ENCODE results near the gene SLC7A8. TPM values are rescaled to one million over a fixed set of nuclear protein-coding genes. Genes with fewer than 3 reads are reported as not detected.

SLC7A8 gene
- total and polyA plus RNA-seq, 2 donors (not counting 1 experiment from before 2014, with no cell fraction given): 0.25 to 1.1 TPM

DNA sequence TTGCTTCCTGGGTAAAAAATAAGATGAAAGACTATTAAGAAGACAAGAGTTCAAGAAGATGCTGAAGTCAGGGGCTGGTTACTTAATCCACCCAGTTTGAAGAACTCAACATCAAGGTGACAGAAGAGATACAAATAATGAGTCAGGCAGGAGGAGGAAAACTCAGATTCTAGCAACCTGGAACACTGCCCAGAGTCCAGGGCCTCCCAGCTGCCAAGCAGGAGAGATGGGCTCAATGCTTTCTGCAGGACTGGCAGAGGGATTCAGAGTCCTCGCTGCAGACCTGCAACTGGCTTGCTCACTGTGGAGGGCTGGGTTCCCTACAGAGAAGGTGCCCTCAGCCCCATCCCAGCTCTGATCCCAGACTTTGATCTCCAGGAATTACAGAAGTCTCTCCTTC lies 35.8 kb downstream of the SLC7A8 start:
- H3K4me3 ChIP-seq (ENCODE audit: control extremely low read depth in 1 of 5, extremely low read depth in 1 of 5, insufficient read depth in 1 of 5, low read depth in 2 of 5, low read length in 4 of 5): no peak overlapping the region
- H3K36me3 ChIP-seq (replicated peaks in 1 of 2; ENCODE audit: control extremely low read depth in 1 of 2, control insufficient read depth in 1 of 2, extremely low read depth in 1 of 2, insufficient read depth in 2 of 2, low read length in 1 of 2): no peaks in the 10 kb centered on the region
- CTCF ChIA-PET: no interaction called here
- POLR2A ChIA-PET: no interaction called here
- no peaks in the 10 kb centered on the region for H3K9me3 Mint-ChIP-seq (ENCODE audit: insufficient read depth)
- H3K9ac ChIP-seq (ENCODE audit: low read length): no peak overlapping the region
- H3K4me1 ChIP-seq (ENCODE audit: control insufficient read depth in 2 of 2, insufficient read depth in 2 of 2, low read length in 2 of 2): no peaks in the 10 kb centered on the region
- WGBS (ENCODE audit: insufficient coverage): 100% methylated on average over 1 of the region's 1 CpG
- H3K27me3 Mint-ChIP-seq: peaks cover 12% of the 10 kb centered on the region
- ATAC-seq (ENCODE audit: low read depth) (no peak), DNase-seq (no peak)
- no peaks in the 10 kb centered on the region for H3K27me3 ChIP-seq (replicated peaks in 1 of 4; ENCODE audit: control extremely low read depth in 1 of 4, control insufficient read depth in 3 of 4, insufficient read depth in 4 of 4, low read length in 3 of 4)
- no peaks in the 10 kb centered on the region for H4K20me1 ChIP-seq (ENCODE audit: control insufficient read depth, insufficient read depth, low read length, poor library complexity, severe bottlenecking)
- H3K27ac Mint-ChIP-seq: no peak overlapping the region
- H2AFZ ChIP-seq (ENCODE audit: insufficient read depth, low read depth, low read length, poor library complexity, severe bottlenecking): no peak overlapping the region
- no peak overlapping the region for H3K4me3 Mint-ChIP-seq
- H3K9me3 ChIP-seq (ENCODE audit: control extremely low read depth in 1 of 3, control insufficient read depth in 2 of 3, insufficient read depth in 1 of 3, low read length in 2 of 3): no peaks in the 10 kb centered on the region
- TF ChIP-seq, protein P1, sequence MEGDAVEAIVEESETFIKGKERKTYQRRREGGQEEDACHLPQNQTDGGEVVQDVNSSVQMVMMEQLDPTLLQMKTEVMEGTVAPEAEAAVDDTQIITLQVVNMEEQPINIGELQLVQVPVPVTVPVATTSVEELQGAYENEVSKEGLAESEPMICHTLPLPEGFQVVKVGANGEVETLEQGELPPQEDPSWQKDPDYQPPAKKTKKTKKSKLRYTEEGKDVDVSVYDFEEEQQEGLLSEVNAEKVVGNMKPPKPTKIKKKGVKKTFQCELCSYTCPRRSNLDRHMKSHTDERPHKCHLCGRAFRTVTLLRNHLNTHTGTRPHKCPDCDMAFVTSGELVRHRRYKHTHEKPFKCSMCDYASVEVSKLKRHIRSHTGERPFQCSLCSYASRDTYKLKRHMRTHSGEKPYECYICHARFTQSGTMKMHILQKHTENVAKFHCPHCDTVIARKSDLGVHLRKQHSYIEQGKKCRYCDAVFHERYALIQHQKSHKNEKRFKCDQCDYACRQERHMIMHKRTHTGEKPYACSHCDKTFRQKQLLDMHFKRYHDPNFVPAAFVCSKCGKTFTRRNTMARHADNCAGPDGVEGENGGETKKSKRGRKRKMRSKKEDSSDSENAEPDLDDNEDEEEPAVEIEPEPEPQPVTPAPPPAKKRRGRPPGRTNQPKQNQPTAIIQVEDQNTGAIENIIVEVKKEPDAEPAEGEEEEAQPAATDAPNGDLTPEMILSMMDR (IDR thresholded peaks at IDR 0.05): no peak
- TF ChIP-seq EZH2 (IDR thresholded peaks at IDR 0.05; ENCODE audit: borderline replicate concordance, insufficient read depth, low read depth, low read length, poor library complexity, severe bottlenecking): no peak
- peaks cover 6% of the 10 kb centered on the region for H3K4me1 Mint-ChIP-seq
- no peak overlapping the region for H3K27ac ChIP-seq (ENCODE audit: low read length in 2 of 2)
- intact Hi-C loops (cut with micrococcal nuclease): no loop called here
- H3K4me2 ChIP-seq (replicated peaks; ENCODE audit: low read depth, low read length, poor library complexity, severe bottlenecking): no peak overlapping the region
- no peaks in the 10 kb centered on the region for H3K79me2 ChIP-seq (ENCODE audit: control insufficient read depth, insufficient read depth, low read length)

DNA sequence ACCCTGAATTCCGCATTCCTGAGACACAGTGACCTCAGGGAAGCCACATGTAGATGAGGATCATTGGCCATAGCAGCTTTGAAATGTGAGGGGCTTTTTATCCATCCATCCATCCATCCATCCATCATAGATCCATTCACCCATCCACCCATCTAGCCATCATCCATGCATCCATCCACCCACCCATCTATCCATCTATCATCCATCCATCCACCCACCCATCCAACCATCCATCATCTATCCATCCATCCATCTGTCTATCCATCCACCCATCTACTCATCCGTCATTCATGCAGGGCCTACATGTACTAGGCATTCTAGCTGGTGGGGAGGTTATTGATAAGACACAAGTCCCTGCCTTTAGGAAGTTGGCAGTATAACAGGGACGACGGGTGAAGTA lies 36.5 kb downstream of the SLC7A8 start:
- Histone ChIP-seq H3K4me1 (ENCODE audit: control insufficient read depth in 2 of 2, insufficient read depth in 2 of 2, low read length in 2 of 2) (no peaks in the 10 kb centered on the region), H2AFZ (ENCODE audit: insufficient read depth, low read depth, low read length, poor library complexity, severe bottlenecking) (no peak overlapping the region), H3K27ac (ENCODE audit: low read length in 2 of 2) (no peak overlapping the region), H3K4me2 (replicated peaks; ENCODE audit: low read depth, low read length, poor library complexity, severe bottlenecking) (no peak overlapping the region), H3K9ac (ENCODE audit: low read length) (no peak overlapping the region), H3K4me3 (ENCODE audit: control extremely low read depth in 1 of 5, extremely low read depth in 1 of 5, insufficient read depth in 1 of 5, low read depth in 2 of 5, low read length in 4 of 5) (no peak overlapping the region), H3K36me3 (replicated peaks in 1 of 2; ENCODE audit: control extremely low read depth in 1 of 2, control insufficient read depth in 1 of 2, extremely low read depth in 1 of 2, insufficient read depth in 2 of 2, low read length in 1 of 2) (no peaks in the 10 kb centered on the region), H3K27me3 (replicated peaks in 1 of 4; ENCODE audit: control extremely low read depth in 1 of 4, control insufficient read depth in 3 of 4, insufficient read depth in 4 of 4, low read length in 3 of 4) (no peaks in the 10 kb centered on the region), H3K9me3 (ENCODE audit: control extremely low read depth in 1 of 3, control insufficient read depth in 2 of 3, insufficient read depth in 1 of 3, low read length in 2 of 3) (no peaks in the 10 kb centered on the region), H3K79me2 (ENCODE audit: control insufficient read depth, insufficient read depth, low read length) (no peaks in the 10 kb centered on the region), H4K20me1 (ENCODE audit: control insufficient read depth, insufficient read depth, low read length, poor library complexity, severe bottlenecking) (no peaks in the 10 kb centered on the region)
- peaks cover 6% of the 10 kb centered on the region for H3K4me1 Mint-ChIP-seq
- no peaks in the 10 kb centered on the region for H3K9me3 Mint-ChIP-seq (ENCODE audit: insufficient read depth)
- intact Hi-C loops (cut with micrococcal nuclease): no loop called here
- no peak for ATAC-seq (ENCODE audit: low read depth)
- ChIA-PET POLR2A (no interaction called here), CTCF (no interaction called here)
- no peak overlapping the region for H3K4me3 Mint-ChIP-seq
- DNase-seq: no peak
- no peak for TF ChIP-seq EZH2 (IDR thresholded peaks at IDR 0.05; ENCODE audit: borderline replicate concordance, insufficient read depth, low read depth, low read length, poor library complexity, severe bottlenecking)
- TF ChIP-seq, protein P1 (IDR thresholded peaks at IDR 0.05): no peak
- peaks cover 12% of the 10 kb centered on the region for H3K27me3 Mint-ChIP-seq
- H3K27ac Mint-ChIP-seq: no peak overlapping the region
- WGBS (ENCODE audit: insufficient coverage): 94% methylated on average over 2 of the region's 4 CpGs

All from B cell (primary cell).